ENCODE results near the gene ANKRD1. TPM values are rescaled to one million over a fixed set of nuclear protein-coding genes. Genes with fewer than 3 reads are reported as not detected.

Gene ANKRD1
- total and polyA plus RNA-seq, 2 of the 8 experiments (the other 6 are each of a cell fraction or from before 2014, with no cell fraction given), result 0.03 TPM; not detected in 1

DNA sequence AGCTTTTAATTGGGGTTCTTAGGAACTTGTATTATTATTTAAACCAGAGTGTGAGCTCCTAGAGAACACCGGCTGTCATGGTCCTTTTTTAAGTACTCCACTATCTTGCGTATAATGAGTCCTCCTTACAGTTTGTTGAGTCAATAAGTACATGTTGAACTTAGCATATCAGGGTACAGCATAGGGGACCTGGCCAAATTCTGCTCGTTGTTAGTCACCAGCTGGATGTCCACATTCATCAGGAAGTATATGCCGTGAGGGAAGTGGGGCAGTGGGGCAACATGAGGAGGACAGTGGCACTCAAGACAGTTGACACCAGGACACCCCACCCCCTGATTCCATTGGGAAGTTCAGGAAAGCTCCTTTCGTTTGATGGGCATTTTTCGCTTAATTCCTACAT is 32.5 kb downstream of the ANKRD1 start (continued):
- TF ChIP-seq CTCF (IDR thresholded peaks at IDR 0.05; ENCODE audit: control extremely low read depth in 1 of 3, insufficient read depth in 1 of 3, low read depth in 1 of 3, low read length in 3 of 3), result no peak
- no peak for TF ChIP-seq EGR1 (IDR thresholded peaks at IDR 0.05; ENCODE audit: borderline replicate concordance, low read depth, low read length)
- TF ChIP-seq SIRT6 (IDR thresholded peaks at IDR 0.05; ENCODE audit: low read length), result no peak
- no peak for TF ChIP-seq MAFK (IDR thresholded peaks at IDR 0.05; ENCODE audit: low read depth, low read length)
- no peak for TF ChIP-seq JUND (IDR thresholded peaks at IDR 0.05; ENCODE audit: low read length)
